K562 (cell line): Measurements from ENCODE around the gene SLC38A2. TPM values are rescaled to one million over a fixed set of nuclear protein-coding genes. Genes with fewer than 3 reads are reported as not detected.

Experiments
- EGR1 ChIP-seq: fragments of 450-650 bp; conservative IDR thresholded peaks from 2 replicates; pipeline ENCODE4 v1.6.1; 2017; ENCODE audit warnings: mild to moderate bottlenecking
- ELF1 ChIP-seq: fragments of 200-800 bp; sonication (Bioruptor generic); IDR thresholded peaks from 2 replicates; pipeline ENCODE4 v1.6.1; 2016; ENCODE audit warnings: missing genetic modification characterization, missing compliant biosample characterization
- GTF2E2 ChIP-seq: fragments of 200-800 bp; sonication (Bioruptor generic); IDR thresholded peaks from 2 replicates; pipeline ENCODE4 v1.6.1; 2016; ENCODE audit warnings: missing genetic modification characterization, missing compliant biosample characterization
- IFI16 ChIP-seq: fragments of 250-450 bp; sonication (Bioruptor Pico); IDR thresholded peaks from 2 replicates; pipeline ENCODE4 v2.1.2; 2022; ENCODE audit warnings: mild to moderate bottlenecking, inconsistent platforms
- NFIX ChIP-seq: fragments of 250-450 bp; sonication (Bioruptor Pico); IDR thresholded peaks from 2 replicates; pipeline ENCODE4 v1.4.0; 2020; ENCODE audit warnings: low read depth, mild to moderate bottlenecking, moderate library complexity
- PHF21A ChIP-seq: fragments of 450-650 bp; IDR thresholded peaks from 2 replicates; pipeline ENCODE4 v1.6.1; 2017; ENCODE audit warnings: low read depth, borderline replicate concordance
- RBM17 ChIP-seq: fragments of 200-400 bp; formaldehyde crosslinking; IDR thresholded peaks from 2 replicates; pipeline ENCODE4 v1.6.1; 2017; ENCODE audit warnings: low read depth, mild to moderate bottlenecking, low read length, borderline replicate concordance
- SLC30A9 ChIP-seq: fragments of 250-450 bp; sonication (Bioruptor Pico); IDR thresholded peaks from 2 replicates; pipeline ENCODE4 v1.8.0; 2022; ENCODE audit warnings: mild to moderate bottlenecking, moderate library complexity
- SRSF3 ChIP-seq: fragments of 200-400 bp; formaldehyde crosslinking; IDR thresholded peaks from 2 replicates; pipeline ENCODE4 v1.6.1; 2016; ENCODE audit warnings: mild to moderate bottlenecking, low read length, moderate library complexity; ENCODE audit not compliant: insufficient read depth
- ZNF212 ChIP-seq: fragments of 450-650 bp; formaldehyde crosslinking; IDR thresholded peaks from 2 replicates; pipeline ENCODE4 v1.4.0; 2020; ENCODE audit warnings: mild to moderate bottlenecking
- polyA plus RNA-seq, 8 experiments: library from polyadenylated mRNA; depleted of rRNA in 4 of 8; stranded (reverse) in 5 of 8; unstranded in 3 of 8; fragments of >200 nt; fragmentation: Nextera tagmentation in 2 of 8; fragmentation: Illumina TruSeq in 1 of 8; extraction: Ambion mirVana in 2 of 8; extraction: Trizol in 1 of 8; gene quantifications; 2 replicates each; pipeline versions ENCODE4 v1.2.1 to v1.2.3, GENCODE V29; 2011 to 2014; ENCODE audit warnings: inconsistent platforms in 1 of 8, missing spikeins in 1 of 8
- total RNA-seq, 7 experiments: library from RNA; depleted of rRNA in 6 of 7; stranded (reverse); fragments of >200 nt in 6 of 7; fragmentation: Illumina TruSeq in 2 of 7; extraction: Trizol in 2 of 7; gene quantifications; 2 replicates each; pipeline versions ENCODE4 v1.2.1 to v1.2.3, GENCODE V29; 2011 to 2021; ENCODE audit warnings: low replicate concordance in 1 of 7
- TF ChIP-seq, protein P1 (sequence below), 2 experiments: fragments of 450-650 bp in 1 of 2; sonication (generic) in 1 of 2; formaldehyde crosslinking in 1 of 2; IDR thresholded peaks; 2 replicates each; pipeline versions ENCODE4 v1.7.1 to v1.9.0; 2016 to 2022; ENCODE audit warnings: inconsistent platforms in 1 of 2, mild to moderate bottlenecking in 1 of 2, missing genetic modification reagents in 1 of 2
- TF ChIP-seq, protein P2 (sequence below): sonication (generic); formaldehyde crosslinking; IDR thresholded peaks from 2 replicates; pipeline ENCODE4 v1.4.0; 2020; ENCODE audit warnings: mild to moderate bottlenecking, missing genetic modification reagents

The SLC38A2 gene
- total and polyA plus RNA-seq, 9 of the 15 experiments (the other 6 are each of a cell fraction or from before 2014, with no cell fraction given) = 98.7 to 292 (median 143) TPM

- TF ChIP-seq, protein P1, sequence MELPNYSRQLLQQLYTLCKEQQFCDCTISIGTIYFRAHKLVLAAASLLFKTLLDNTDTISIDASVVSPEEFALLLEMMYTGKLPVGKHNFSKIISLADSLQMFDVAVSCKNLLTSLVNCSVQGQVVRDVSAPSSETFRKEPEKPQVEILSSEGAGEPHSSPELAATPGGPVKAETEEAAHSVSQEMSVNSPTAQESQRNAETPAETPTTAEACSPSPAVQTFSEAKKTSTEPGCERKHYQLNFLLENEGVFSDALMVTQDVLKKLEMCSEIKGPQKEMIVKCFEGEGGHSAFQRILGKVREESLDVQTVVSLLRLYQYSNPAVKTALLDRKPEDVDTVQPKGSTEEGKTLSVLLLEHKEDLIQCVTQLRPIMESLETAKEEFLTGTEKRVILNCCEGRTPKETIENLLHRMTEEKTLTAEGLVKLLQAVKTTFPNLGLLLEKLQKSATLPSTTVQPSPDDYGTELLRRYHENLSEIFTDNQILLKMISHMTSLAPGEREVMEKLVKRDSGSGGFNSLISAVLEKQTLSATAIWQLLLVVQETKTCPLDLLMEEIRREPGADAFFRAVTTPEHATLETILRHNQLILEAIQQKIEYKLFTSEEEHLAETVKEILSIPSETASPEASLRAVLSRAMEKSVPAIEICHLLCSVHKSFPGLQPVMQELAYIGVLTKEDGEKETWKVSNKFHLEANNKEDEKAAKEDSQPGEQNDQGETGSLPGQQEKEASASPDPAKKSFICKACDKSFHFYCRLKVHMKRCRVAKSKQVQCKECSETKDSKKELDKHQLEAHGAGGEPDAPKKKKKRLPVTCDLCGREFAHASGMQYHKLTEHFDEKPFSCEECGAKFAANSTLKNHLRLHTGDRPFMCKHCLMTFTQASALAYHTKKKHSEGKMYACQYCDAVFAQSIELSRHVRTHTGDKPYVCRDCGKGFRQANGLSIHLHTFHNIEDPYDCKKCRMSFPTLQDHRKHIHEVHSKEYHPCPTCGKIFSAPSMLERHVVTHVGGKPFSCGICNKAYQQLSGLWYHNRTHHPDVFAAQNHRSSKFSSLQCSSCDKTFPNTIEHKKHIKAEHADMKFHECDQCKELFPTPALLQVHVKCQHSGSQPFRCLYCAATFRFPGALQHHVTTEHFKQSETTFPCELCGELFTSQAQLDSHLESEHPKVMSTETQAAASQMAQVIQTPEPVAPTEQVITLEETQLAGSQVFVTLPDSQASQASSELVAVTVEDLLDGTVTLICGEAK (IDR thresholded peaks at IDR 0.05) = no peak
- TF ChIP-seq, protein P1 (CRISPR knock-in tag; IDR thresholded peaks at IDR 0.05) = peak; percentile 11; the same call in 1 of the 2 replicates
- TF ChIP-seq RBM17 (no peak), SRSF3 (no peak), GTF2E2 (tag) (peak; percentile 34; the same call in 1 of the 2 replicates), ELF1 (tag) (no peak), NFIX (CRISPR knock-in tag) (no peak), EGR1 (peak; percentile 56), PHF21A (no peak), SLC30A9 (no peak), ZNF212 (CRISPR knock-in tag) (no peak), IFI16 (CRISPR knock-in tag) (no peak)
- TF ChIP-seq, protein P2, sequence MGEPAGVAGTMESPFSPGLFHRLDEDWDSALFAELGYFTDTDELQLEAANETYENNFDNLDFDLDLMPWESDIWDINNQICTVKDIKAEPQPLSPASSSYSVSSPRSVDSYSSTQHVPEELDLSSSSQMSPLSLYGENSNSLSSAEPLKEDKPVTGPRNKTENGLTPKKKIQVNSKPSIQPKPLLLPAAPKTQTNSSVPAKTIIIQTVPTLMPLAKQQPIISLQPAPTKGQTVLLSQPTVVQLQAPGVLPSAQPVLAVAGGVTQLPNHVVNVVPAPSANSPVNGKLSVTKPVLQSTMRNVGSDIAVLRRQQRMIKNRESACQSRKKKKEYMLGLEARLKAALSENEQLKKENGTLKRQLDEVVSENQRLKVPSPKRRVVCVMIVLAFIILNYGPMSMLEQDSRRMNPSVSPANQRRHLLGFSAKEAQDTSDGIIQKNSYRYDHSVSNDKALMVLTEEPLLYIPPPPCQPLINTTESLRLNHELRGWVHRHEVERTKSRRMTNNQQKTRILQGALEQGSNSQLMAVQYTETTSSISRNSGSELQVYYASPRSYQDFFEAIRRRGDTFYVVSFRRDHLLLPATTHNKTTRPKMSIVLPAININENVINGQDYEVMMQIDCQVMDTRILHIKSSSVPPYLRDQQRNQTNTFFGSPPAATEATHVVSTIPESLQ (CRISPR knock-in tag) = 0 out of 2 replicates have a peak, but pooled peaks have one; percentile 72
Observed at GRCh38 chr12:46370792-46371717, 1.5 kb downstream of the SLC38A2 start (continued).
